ENCODE measurements around the gene ASTN2.

DNA sequence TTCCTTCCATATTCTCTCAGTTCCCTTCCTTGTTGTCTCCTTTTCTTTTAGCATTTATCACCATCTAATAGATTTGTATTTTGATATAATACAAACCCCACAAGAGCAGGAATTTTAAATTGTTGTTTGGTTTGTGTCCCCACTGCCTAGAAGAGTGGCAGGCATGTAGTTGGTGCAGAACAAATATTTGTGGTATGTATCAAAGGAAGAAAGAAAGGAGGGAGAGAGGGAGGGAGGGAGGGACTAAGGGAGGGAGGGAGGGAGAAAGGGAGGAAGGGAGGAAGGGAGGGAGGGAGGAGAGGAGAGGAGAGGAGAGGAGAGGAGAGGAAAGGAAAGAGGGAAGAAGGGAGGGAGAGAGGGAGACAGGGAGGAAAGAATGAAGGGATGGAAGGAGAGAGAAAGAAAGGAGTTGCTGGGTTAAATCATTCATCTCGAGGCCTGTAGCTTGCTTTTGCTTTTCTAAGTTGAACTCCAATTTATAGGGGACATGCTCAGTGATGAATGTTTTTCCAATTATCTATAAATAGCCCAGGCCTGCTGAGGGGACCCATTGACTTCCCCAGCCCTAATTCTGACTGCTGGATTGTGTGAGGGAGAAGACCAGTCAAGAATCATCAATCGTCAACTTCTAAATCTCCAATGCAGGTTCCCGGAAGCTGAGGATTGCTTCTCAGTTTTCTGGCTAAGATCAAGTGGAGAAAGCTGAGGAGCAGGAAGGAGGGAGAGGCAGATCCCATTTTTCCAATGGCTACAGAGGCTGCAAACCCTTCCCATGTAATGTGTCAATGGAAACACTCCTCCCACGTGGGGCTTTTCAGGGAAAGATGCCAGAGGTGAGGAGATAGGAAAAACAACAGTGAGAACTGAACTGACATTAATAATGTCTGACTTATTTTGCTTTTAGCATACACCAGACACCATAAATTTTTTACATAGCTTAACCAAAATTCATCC lies 320.7 kb downstream of the ASTN2 start:
- TF ChIP-seq CTCF (IDR thresholded peaks at IDR 0.05) (no peak), POLR2A (IDR thresholded peaks at IDR 0.05) (no peak)

Measured in thyroid gland (tissue), 4 donors.